Measurements from ENCODE around the gene INSYN2A. TPM values are rescaled to one million over a fixed set of nuclear protein-coding genes. Genes with fewer than 3 reads are reported as not detected.

Gene INSYN2A
- total and polyA plus RNA-seq, 9 of the 15 experiments (the other 6 are each of a cell fraction or from before 2014, with no cell fraction given): not detected

- no peaks in the 10 kb centered on the region for H3K9me1 ChIP-seq (ENCODE audit: control insufficient read depth, insufficient read depth, low read length)
- no peak overlapping the region for H3K4me3 ChIP-seq
- no peaks in the 10 kb centered on the region for H3K4me1 ChIP-seq (replicated peaks in 1 of 2; ENCODE audit: control insufficient read depth in 2 of 2, insufficient read depth in 2 of 2, low read length in 2 of 2)
- H3K27ac ChIP-seq (ENCODE audit: extremely low read depth, low read depth, low read length): no peak overlapping the region
- DNase-seq (ENCODE audit: extremely low read depth in 1 of 4, low spot score in 3 of 4): no peak
- no peak overlapping the region for H2AFZ ChIP-seq (ENCODE audit: low read depth, low read length)
- H3K36me3 ChIP-seq (ENCODE audit: control insufficient read depth, insufficient read depth, low read length): no peaks in the 10 kb centered on the region
- in situ Hi-C loops (cut with MboI): no loop called here
- no peak for FAIRE-seq
- no peaks in the 10 kb centered on the region for H4K20me1 ChIP-seq (replicated peaks; ENCODE audit: control insufficient read depth, insufficient read depth, low read length)
- ChIA-PET CTCF (ENCODE audit: low intra/inter-chr PET ratio) (no interaction called here), POLR2A (no interaction called here)
- H3K9me3 ChIP-seq (replicated peaks; ENCODE audit: control insufficient read depth, insufficient read depth, low read depth, low read length): no peaks in the 10 kb centered on the region
- no TSS peak for BruUV-seq (replicated peaks)
- H3K9ac ChIP-seq (ENCODE audit: insufficient read depth in 1 of 2, low read depth in 2 of 2, low read length in 2 of 2): no peak overlapping the region
- WGBS (ENCODE audit: insufficient coverage, low coverage, missing lambda C conversion rate): 0% methylated on average over 1 of the region's 1 CpG
- intact Hi-C loops (cut with micrococcal nuclease): no loop called here
- no peaks in the 10 kb centered on the region for H3K27me3 ChIP-seq (ENCODE audit: control insufficient read depth in 2 of 2, insufficient read depth in 2 of 2, low read length in 2 of 2)
- no peak overlapping the region for H3K4me2 ChIP-seq (ENCODE audit: insufficient read depth, low read length)
- H3K79me2 ChIP-seq (ENCODE audit: control insufficient read depth, insufficient read depth, low read length): no peaks in the 10 kb centered on the region
- ATAC-seq: no peak
- TF ChIP-seq NFIC (IDR thresholded peaks at IDR 0.05) (no peak), SREBF1 (IDR thresholded peaks at IDR 0.05; ENCODE audit: borderline replicate concordance, low read depth, low read length) (no peak), ATF1 (CRISPR knock-in tag; IDR thresholded peaks at IDR 0.05) (no peak), ATF1 (tag; IDR thresholded peaks at IDR 0.05) (no peak), PPARD (CRISPR knock-in tag; IDR thresholded peaks at IDR 0.05) (no peak), TBP (optimal IDR thresholded peaks at IDR 0.05; ENCODE audit: low read depth, low read length) (no peak), RB1 (IDR thresholded peaks at IDR 0.05; ENCODE audit: low read depth) (no peak), STAT6 (CRISPR knock-in tag; IDR thresholded peaks at IDR 0.05) (no peak), HOXB6 (CRISPR knock-in tag; IDR thresholded peaks at IDR 0.05; ENCODE audit: borderline replicate concordance) (no peak), NRF1 (conservative IDR thresholded peaks at IDR 0.05 in 1 of 2, IDR thresholded peaks at IDR 0.05 in 1 of 2) (no peak), SP2 (IDR thresholded peaks at IDR 0.05; ENCODE audit: extremely low read depth, low read depth, low read length, poor library complexity, severe bottlenecking) (no peak), SMC3 (conservative IDR thresholded peaks at IDR 0.05; ENCODE audit: insufficient read depth, low read depth, low read length) (no peak), ZNF609 (CRISPR knock-in tag; IDR thresholded peaks at IDR 0.05; ENCODE audit: borderline replicate concordance) (no peak), BRD9 (IDR thresholded peaks at IDR 0.05; ENCODE audit: low read depth, partially characterized antibody) (no peak), SIRT6 (IDR thresholded peaks at IDR 0.05; ENCODE audit: low read depth, low read length) (no peak), ZNF184 (CRISPR knock-in tag; IDR thresholded peaks at IDR 0.05) (no peak), ZNF24 (IDR thresholded peaks at IDR 0.05) (no peak), PRPF4 (IDR thresholded peaks at IDR 0.05; ENCODE audit: insufficient read depth, low read depth, low read length, poor library complexity, severe bottlenecking) (no peak)
These were observed 38.0 kb upstream of the INSYN2A start for GRCh38 chr10:127234306-127234800.
